ENCODE data around the gene C2orf92.
A peak's percentile ranks its signal among the peaks of the same experiment; 100 is the strongest.

The C2orf92 gene

GRCh38 chr2:97732436-97733340 is 63.2 kb downstream of the C2orf92 start:
- no peak for DNase-seq

- no peak for DNase-seq
Measured at GRCh38 chr2:97733341-97734035, 64.0 kb downstream of the C2orf92 start.

GRCh38 chr2:97734061-97735051 is 64.8 kb downstream of the C2orf92 start:
- no peak for DNase-seq

GRCh38 chr2:97735161-97735561 is 65.6 kb downstream of the C2orf92 start:
- no peak for DNase-seq

- no peak for DNase-seq
Measured at GRCh38 chr2:97736185-97736584, 66.7 kb downstream of the C2orf92 start.

GRCh38 chr2:97736608-97737330 is 67.3 kb downstream of the C2orf92 start:
- DNase-seq = no peak

GRCh38 chr2:97737421-97738178 is 68.1 kb downstream of the C2orf92 start:
- no peak for DNase-seq

GRCh38 chr2:97738179-97739019 is 68.9 kb downstream of the C2orf92 start:
- no peak for DNase-seq

GRCh38 chr2:97739020-97739892 is 69.7 kb downstream of the C2orf92 start:
- no peak for DNase-seq

GRCh38 chr2:97739893-97740245 is 70.4 kb downstream of the C2orf92 start:
- DNase-seq = no peak

GRCh38 chr2:97740590-97741182 is 71.2 kb downstream of the C2orf92 start:
- no peak for DNase-seq

- DNase-seq = no peak
Measured at GRCh38 chr2:97741251-97741650, 71.7 kb downstream of the C2orf92 start.

- no peak for DNase-seq
Measured at GRCh38 chr2:97741686-97742085, 72.2 kb downstream of the C2orf92 start.

GRCh38 chr2:97742381-97742847 is 72.9 kb downstream of the C2orf92 start:
- peak; percentile 21 for DNase-seq

- no peak for DNase-seq
Measured at GRCh38 chr2:97743913-97744312, 74.4 kb downstream of the C2orf92 start.

GRCh38 chr2:97745474-97746174 is 76.1 kb downstream of the C2orf92 start:
- peak; percentile 27 for DNase-seq

- DNase-seq = no peak
Measured at GRCh38 chr2:97747285-97747684, 77.8 kb downstream of the C2orf92 start.

GRCh38 chr2:97747716-97748115 is 78.2 kb downstream of the C2orf92 start:
- no peak for DNase-seq
